ENCODE measurements around the gene METTL16. TPM values are rescaled to one million over a fixed set of nuclear protein-coding genes. Genes with fewer than 3 reads are reported as not detected.
A peak's percentile ranks its signal among the peaks of the same experiment; 100 is the strongest.

Gene METTL16
- total and polyA plus RNA-seq, 5 donors, result 17.7 to 26.5 (median 22.7) TPM

GRCh38 chr17:2414446-2415064 is 97.1 kb downstream of the METTL16 start:
- intact Hi-C loops (cut with DNase I), result loop anchor here in 3 of 4 donors (2.0 to 10.0 kb wide), 3 partner anchors 32 to 50 kb away; no protein-coding TSS in a partner anchor
- Histone ChIP-seq H3K4me1 (ENCODE audit: control insufficient read depth, insufficient read depth, low read length) (no peaks in the 10 kb centered on the region), H3K27ac (ENCODE audit: low read length) (no peak overlapping the region), H3K27me3 (ENCODE audit: control insufficient read depth, insufficient read depth) (no peaks in the 10 kb centered on the region), H3K9me3 (ENCODE audit: control insufficient read depth, low read length) (no peaks in the 10 kb centered on the region), H3K4me3 (ENCODE audit: low read length) (no peak overlapping the region)
- ATAC-seq (no peak), DNase-seq (no peak)
- 92% methylated on average over 22 of the region's 22 CpGs for WGBS

- ATAC-seq, result peak; percentile 43 to 49
- Histone ChIP-seq H3K4me1 (ENCODE audit: control insufficient read depth, insufficient read depth, low read length) (peaks cover under 1% of the 10 kb centered on the region), H3K27ac (ENCODE audit: low read length) (peak overlapping the region; percentile 3), H3K9me3 (ENCODE audit: control insufficient read depth, low read length) (no peaks in the 10 kb centered on the region), H3K4me3 (ENCODE audit: low read length) (no peak overlapping the region), H3K27me3 (ENCODE audit: control insufficient read depth, insufficient read depth) (no peaks in the 10 kb centered on the region)
- intact Hi-C loops (cut with DNase I), result loop anchor here in 1 of 4 donors (10.0 kb wide), 1 partner anchor 48 kb away; no protein-coding TSS in a partner anchor
- DNase-seq, result peak in 2 of 3 donors; percentile 40 to 68
- 21% methylated on average over 2 of the region's 2 CpGs for WGBS
These were observed 99.1 kb downstream of the METTL16 start for GRCh38 chr17:2412561-2413021.

- no peak overlapping the region for H3K4me3 ChIP-seq (ENCODE audit: low read length)
- H3K9me3 ChIP-seq (ENCODE audit: control insufficient read depth, low read length), result no peaks in the 10 kb centered on the region
- ATAC-seq (no peak), DNase-seq (peak in 1 of 3 donors; percentile 16)
- no peak overlapping the region for H3K27ac ChIP-seq (ENCODE audit: low read length)
- H3K27me3 ChIP-seq (ENCODE audit: control insufficient read depth, insufficient read depth), result no peaks in the 10 kb centered on the region
- intact Hi-C loops (cut with DNase I), result loop anchor here in 1 of 4 donors (10.0 kb wide), 1 partner anchor 46 kb away; no protein-coding TSS in a partner anchor
- WGBS, result 91% methylated on average over 7 of the region's 7 CpGs
- H3K4me1 ChIP-seq (ENCODE audit: control insufficient read depth, insufficient read depth, low read length), result peaks cover 3% of the 10 kb centered on the region
These were observed 100.7 kb downstream of the METTL16 start for GRCh38 chr17:2410951-2411350.

DNA sequence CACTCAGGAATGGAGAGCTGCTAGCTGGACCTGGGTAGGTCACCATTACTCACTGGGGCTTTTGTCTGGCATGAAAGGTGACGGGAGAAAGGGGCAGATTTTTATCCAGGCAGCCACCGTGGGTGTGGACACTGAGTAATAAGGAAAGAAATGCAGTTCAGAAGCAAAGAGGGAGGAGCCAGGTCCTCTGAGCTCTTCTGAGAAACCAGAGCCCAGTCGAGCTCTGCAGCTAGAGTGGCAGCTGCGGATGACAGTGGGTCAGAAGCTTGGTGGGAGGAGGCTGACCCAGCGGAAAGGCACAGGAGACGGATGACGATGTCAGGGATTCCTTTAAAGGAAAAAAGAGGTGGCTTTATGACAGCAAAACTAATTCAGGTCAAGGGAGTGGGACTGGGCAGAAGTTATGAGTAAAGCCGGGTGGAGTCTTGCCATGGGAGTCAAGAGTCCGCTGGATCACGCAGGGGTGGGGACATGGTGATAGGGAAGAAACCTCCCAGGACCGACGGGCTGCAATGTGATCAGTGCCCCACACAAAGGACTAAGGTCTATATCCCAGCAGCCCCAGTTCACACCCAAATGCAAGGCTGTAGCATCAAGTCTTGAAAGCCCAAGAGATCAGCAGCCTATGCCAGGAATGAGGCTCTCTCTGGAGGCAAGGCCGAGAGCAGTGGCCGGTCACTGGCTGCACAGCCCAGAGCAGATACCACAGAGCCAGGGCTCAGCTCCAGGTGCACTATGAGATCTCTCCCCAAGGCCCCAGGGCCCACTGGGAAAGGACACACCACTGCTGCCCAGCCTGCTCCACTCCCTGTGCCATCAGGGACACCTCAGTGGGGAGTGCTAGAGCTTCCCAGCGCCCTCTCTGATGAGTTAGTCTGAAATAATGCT is 104.5 kb downstream of the METTL16 start:
- H3K4me1 ChIP-seq (ENCODE audit: control insufficient read depth, insufficient read depth, low read length), result peaks cover 6% of the 10 kb centered on the region
- H3K4me3 ChIP-seq (ENCODE audit: low read length), result no peak overlapping the region
- peak; percentile 73 to 88 for ATAC-seq
- no peaks in the 10 kb centered on the region for H3K27me3 ChIP-seq (ENCODE audit: control insufficient read depth, insufficient read depth)
- intact Hi-C loops (cut with DNase I), result loop anchor here in 1 of 4 donors (2.0 kb wide), 1 partner anchor 16 kb away; no protein-coding TSS in a partner anchor
- H3K27ac ChIP-seq (ENCODE audit: low read length), result peak overlapping the region; percentile 89
- H3K9me3 ChIP-seq (ENCODE audit: control insufficient read depth, low read length), result no peaks in the 10 kb centered on the region
- peak; percentile 80 to 83 (median 83) for DNase-seq
- WGBS, result 45% methylated on average over 15 of the region's 15 CpGs

GRCh38 chr17:2406271-2406902 is 105.3 kb downstream of the METTL16 start:
- ATAC-seq (no peak), DNase-seq (peak in 1 of 3 donors; percentile 49)
- peaks cover 6% of the 10 kb centered on the region for H3K4me1 ChIP-seq (ENCODE audit: control insufficient read depth, insufficient read depth, low read length)
- H3K9me3 ChIP-seq (ENCODE audit: control insufficient read depth, low read length), result no peaks in the 10 kb centered on the region
- WGBS, result 74% methylated on average over 8 of the region's 8 CpGs
- no peak overlapping the region for H3K4me3 ChIP-seq (ENCODE audit: low read length)
- intact Hi-C loops (cut with DNase I), result loop anchor here in 1 of 4 donors (2.0 kb wide), 1 partner anchor 16 kb away; no protein-coding TSS in a partner anchor
- H3K27ac ChIP-seq (ENCODE audit: low read length), result peak overlapping the region; percentile 46
- no peaks in the 10 kb centered on the region for H3K27me3 ChIP-seq (ENCODE audit: control insufficient read depth, insufficient read depth)

- Histone ChIP-seq H3K27ac (ENCODE audit: low read length) (no peak overlapping the region), H3K4me1 (ENCODE audit: control insufficient read depth, insufficient read depth, low read length) (peaks cover 6% of the 10 kb centered on the region), H3K9me3 (ENCODE audit: control insufficient read depth, low read length) (no peaks in the 10 kb centered on the region), H3K27me3 (ENCODE audit: control insufficient read depth, insufficient read depth) (no peaks in the 10 kb centered on the region), H3K4me3 (ENCODE audit: low read length) (no peak overlapping the region)
- ATAC-seq, result no peak
- DNase-seq, result peak in 1 of 3 donors; percentile 50
- WGBS, result 79% methylated on average over 14 of the region's 14 CpGs
- intact Hi-C loops (cut with DNase I), result no loop called here
These were observed 106.3 kb downstream of the METTL16 start for GRCh38 chr17:2405247-2405926.

DNA sequence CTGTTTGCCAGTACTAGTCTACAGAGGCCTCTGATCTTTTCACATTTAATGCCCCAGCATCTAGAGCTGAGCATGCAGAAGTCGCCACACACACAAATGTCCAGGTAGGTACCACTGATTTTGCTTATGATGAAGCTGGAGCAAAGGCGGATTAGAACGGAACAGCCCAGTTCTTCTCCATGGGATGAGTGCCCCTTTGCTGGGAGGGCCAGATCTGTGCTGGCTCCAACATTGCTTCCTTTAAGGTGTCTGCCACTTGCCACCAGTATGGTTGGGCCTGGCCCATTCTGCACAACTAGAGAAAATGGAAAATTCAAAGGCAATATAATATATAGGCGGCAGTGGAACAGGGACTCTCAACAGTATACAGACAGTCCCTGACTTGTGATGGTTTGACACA is 108.6 kb downstream of the METTL16 start:
- no peaks in the 10 kb centered on the region for H3K27me3 ChIP-seq (ENCODE audit: control insufficient read depth, insufficient read depth)
- intact Hi-C loops (cut with DNase I), result no loop called here
- no peak overlapping the region for H3K27ac ChIP-seq (ENCODE audit: low read length)
- DNase-seq (peak in 2 of 3 donors; percentile 6), ATAC-seq (no peak)
- peaks cover 11% of the 10 kb centered on the region for H3K4me1 ChIP-seq (ENCODE audit: control insufficient read depth, insufficient read depth, low read length)
- no peaks in the 10 kb centered on the region for H3K9me3 ChIP-seq (ENCODE audit: control insufficient read depth, low read length)
- no peak overlapping the region for H3K4me3 ChIP-seq (ENCODE audit: low read length)
- 93% methylated on average over 4 of the region's 4 CpGs for WGBS

DNA sequence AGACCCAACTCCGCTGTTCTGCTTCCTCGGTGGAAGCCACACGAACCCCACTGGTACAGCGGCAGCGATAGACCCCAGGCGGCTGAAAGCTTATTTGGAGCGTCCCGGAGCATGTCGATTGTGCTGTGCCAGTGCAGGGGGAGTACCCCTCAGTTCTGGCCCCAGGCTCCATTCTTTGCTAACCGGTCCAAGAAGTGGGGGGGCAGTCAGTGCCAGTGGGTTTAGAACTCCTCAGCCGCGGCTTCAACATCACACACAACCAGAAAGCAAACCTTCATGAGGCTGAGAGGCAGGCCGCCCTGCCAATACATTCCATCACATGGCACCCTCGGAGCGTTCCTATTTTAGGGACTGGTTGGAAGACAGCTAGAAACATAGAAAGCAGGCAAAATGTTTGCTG is 109.1 kb downstream of the METTL16 start:
- 16% methylated on average over 15 of the region's 15 CpGs for WGBS
- no peak for ATAC-seq
- DNase-seq, result peak in 2 of 3 donors; percentile 42 to 50
- peak overlapping the region; percentile 76 for H3K4me3 ChIP-seq (ENCODE audit: low read length)
- peaks cover 11% of the 10 kb centered on the region for H3K4me1 ChIP-seq (ENCODE audit: control insufficient read depth, insufficient read depth, low read length)
- no peaks in the 10 kb centered on the region for H3K9me3 ChIP-seq (ENCODE audit: control insufficient read depth, low read length)
- intact Hi-C loops (cut with DNase I), result no loop called here
- no peaks in the 10 kb centered on the region for H3K27me3 ChIP-seq (ENCODE audit: control insufficient read depth, insufficient read depth)
- H3K27ac ChIP-seq (ENCODE audit: low read length), result peak overlapping the region; percentile 39

- Histone ChIP-seq H3K27me3 (ENCODE audit: control insufficient read depth, insufficient read depth) (no peaks in the 10 kb centered on the region), H3K27ac (ENCODE audit: low read length) (peak overlapping the region; percentile 97), H3K9me3 (ENCODE audit: control insufficient read depth, low read length) (no peaks in the 10 kb centered on the region), H3K4me1 (ENCODE audit: control insufficient read depth, insufficient read depth, low read length) (peaks cover 13% of the 10 kb centered on the region), H3K4me3 (ENCODE audit: low read length) (peak overlapping the region; percentile 77)
- DNase-seq, result peak; percentile 100
- intact Hi-C loops (cut with DNase I), result no loop called here
- under 1% methylated on average over 72 of the region's 72 CpGs for WGBS
- ATAC-seq, result peak; percentile 70 to 73
These were observed 110.1 kb downstream of the METTL16 start for GRCh38 chr17:2401426-2402221.

Data from right cardiac atrium (tissue), 5 donors.